GM15510 (cell line): Measurements from ENCODE around the gene EXOC4.

ENCODE experiments used
- POLR2A ChIP-seq: IDR thresholded peaks from 3 replicates; pipeline ENCODE4 v1.6.1; 2011; ENCODE audit warnings: borderline replicate concordance; ENCODE audit not compliant: insufficient read length; ENCODE audit errors: extremely low read depth

Gene EXOC4

DNA sequence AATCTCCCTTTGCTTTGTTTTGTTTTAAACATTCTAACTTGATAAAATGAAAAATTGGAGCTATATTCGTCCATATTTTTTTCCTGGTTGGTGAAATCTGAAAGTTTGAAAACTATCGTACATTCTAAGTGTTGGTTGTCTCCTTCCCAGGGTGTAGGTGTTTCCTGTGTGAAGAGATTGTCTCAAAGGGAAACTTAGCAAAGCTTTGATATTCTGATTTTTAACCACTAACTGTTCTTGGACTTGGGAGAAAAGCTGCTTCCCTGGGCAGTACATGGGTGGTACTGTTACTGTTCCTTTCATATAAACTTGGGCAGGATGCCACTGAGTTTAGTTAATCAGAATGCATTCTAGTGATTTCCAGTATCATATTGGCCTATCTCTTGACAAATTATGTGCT, 620.8 kb downstream of the EXOC4 start:
- TF ChIP-seq POLR2A, result no peak

GRCh38 chr7:133883591-133883990, 630.7 kb downstream of the EXOC4 start:
- no peak for TF ChIP-seq POLR2A

DNA sequence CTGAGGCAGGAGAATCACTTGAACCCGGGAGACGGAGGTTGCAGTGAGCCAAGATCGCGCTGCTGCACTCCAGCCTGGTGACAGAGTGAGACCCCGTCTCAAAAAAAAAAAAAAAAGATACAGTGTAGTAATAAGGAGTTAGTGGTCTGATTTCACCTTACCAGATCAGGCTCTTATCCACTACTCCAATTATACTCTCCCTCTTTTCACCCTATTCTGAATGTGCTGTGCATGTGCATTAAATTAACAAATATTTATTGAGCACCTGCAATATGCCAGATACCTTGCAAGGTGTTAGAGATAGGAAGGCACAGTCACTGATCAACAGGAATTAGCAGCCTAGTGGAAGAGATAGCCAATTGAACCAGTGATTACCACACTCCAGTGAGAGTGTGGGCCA, 632.3 kb downstream of the EXOC4 start:
- no peak for TF ChIP-seq POLR2A

- no peak for TF ChIP-seq POLR2A
These were observed 633.2 kb downstream of the EXOC4 start for GRCh38 chr7:133886086-133886485.

GRCh38 chr7:133886797-133887196, 633.9 kb downstream of the EXOC4 start:
- TF ChIP-seq POLR2A, result no peak

DNA sequence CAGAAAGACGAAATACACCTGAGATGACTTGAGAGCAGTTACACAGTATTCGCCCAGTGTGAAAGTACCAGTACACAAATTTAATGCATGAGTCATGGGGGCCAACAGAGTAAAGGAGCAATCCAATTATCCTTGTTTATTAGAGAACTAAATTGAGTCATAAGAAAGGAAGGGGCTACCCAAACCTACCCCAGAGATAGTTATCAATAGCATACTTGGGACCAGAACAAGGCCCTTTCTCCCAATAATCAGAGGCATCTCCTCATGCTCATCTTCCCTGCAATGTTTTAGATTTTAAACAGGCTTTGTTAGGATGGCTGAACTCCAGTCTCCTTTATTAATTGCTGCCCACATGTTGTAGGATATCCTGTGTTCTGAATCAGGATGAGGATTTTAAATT, 634.6 kb downstream of the EXOC4 start:
- no peak for TF ChIP-seq POLR2A

DNA sequence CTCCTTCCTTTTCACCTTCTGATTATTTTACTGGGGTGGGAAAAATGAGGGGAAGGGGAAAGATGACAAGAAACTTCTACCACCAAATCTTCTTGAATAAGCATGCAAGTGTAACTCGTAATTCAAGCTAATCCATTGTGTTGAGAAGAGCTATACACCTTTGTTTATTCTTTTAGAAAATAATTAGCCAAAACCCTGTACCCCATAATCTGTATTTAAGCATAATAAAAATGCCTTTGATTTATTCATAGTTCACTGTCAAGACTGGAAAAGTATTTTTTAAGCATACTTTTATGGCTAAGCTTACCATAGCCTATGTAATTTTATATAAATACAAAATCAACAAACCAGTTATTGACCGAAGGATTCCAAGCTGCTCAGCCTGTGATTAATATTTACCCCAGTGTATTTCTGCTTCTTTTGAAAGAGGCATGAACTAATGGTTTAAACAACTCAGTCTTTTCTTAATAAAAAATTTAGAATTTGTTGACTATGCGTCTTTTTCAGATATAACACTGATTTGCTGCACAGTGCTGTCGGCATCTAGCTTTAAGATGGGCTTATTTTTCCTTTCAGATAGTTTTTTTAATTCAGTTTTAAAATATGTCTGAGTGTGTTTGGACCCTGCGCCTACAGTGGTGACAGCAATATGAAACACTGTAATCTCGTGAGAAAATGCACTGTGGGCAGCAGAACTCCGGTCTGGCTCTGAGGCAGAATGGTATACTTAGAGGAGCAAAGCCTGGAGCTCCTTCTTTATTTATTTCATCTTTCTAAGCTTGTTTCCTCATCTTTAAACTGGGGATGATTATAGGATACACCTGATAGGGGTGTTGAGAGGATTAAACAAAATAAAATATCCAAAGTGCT, 635.4 kb downstream of the EXOC4 start:
- TF ChIP-seq POLR2A, result no peak

DNA sequence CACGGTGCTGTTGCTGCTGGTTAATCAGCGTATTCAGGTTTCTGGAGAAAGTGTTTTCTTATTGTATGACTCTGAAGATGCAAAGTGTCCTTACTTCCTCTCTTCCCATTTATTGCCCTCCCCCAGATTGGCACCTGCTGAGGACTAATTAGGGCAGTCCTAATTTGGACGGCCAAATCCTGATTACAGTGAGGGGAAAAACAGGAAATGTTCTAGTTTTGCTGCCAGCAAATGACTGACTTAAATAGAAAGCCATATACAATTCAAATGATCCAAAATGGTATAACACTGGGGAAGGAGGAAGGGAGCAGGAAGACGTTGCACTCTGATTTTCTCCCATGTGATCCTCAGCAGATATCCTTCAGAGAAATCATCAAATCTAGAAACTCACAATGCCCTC, 651.9 kb downstream of the EXOC4 start:
- no peak for TF ChIP-seq POLR2A

GRCh38 chr7:133910761-133911160, 657.9 kb downstream of the EXOC4 start:
- no peak for TF ChIP-seq POLR2A

DNA sequence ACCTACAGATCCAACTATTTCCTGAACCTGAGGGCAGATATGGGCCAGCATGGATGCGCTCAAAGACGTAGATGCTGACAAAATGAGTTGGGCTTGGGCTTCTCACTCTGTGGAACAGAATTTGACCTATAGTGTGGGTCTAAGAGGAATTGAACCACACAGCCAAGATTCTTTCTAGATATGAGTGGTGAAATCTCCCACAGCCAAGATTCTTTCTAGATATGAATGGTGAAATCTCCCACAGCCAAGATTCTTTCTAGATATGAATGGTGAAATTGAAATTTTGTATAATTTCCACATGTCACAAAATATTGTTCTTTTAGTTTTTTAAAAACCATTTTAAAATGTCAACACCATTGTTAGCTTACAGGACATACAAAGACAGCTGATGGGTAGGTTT, 658.8 kb downstream of the EXOC4 start:
- TF ChIP-seq POLR2A, result no peak

- TF ChIP-seq POLR2A, result no peak
These were observed 660.2 kb downstream of the EXOC4 start for GRCh38 chr7:133912916-133913697.

GRCh38 chr7:133916621-133917020, 663.7 kb downstream of the EXOC4 start:
- no peak for TF ChIP-seq POLR2A

- no peak for TF ChIP-seq POLR2A
These were observed 666.9 kb downstream of the EXOC4 start for GRCh38 chr7:133919810-133920209.

DNA sequence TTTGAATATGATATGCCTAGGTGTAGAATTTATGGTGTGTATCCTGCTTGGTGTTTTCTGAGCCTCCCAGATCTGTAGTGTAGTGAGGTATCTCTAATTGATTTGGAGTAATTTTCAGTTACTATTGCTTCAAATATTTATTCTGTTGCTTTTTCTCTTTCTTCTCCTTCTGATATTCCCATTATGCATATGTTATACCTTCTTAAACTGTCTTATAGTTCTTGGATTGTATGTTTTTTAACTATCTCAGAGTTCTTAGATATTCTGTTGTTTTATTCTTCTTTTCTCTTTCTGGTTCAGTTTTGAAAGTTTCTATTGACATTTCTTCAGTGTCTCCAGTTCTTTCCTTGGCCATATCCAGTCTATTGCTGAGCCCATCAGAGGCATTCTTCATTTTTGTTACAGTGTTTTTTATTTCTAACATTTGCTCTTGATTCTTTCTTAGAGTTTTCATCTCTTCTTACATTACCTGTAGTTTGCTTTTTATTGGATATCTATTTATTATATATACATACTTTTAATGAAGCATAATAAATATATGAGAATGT, 668.8 kb downstream of the EXOC4 start:
- TF ChIP-seq POLR2A, result no peak

DNA sequence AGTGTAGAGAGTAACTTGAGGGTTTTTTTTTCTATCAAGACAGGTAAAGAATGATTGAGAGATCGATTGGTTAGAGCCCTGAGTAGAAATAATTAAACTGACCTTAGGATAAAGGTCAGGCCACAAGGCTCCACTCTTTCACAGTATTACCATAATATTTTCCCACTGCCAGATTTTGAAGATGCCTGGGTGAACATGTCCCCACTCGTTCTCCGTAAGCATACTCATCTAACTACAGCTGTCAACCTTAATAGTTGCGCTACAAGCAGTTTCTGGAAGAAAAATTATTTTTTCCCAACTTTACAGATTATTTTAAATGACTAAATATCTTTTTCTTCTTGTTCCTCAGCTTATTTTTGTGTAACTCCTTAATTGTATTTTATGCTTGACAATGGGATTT, 671.1 kb downstream of the EXOC4 start:
- TF ChIP-seq POLR2A, result no peak
